Fibroblast of pulmonary artery (primary cell): ENCODE data around the gene OTULIN.

Source experiments
- DNase-seq: peaks from one replicate; pipeline ENCODE4 v3.0.0-alpha.2; 2010; ENCODE audit warnings: low read depth
- H3K4me3 ChIP-seq: replicated peaks from 2 replicates; pipeline ENCODE4 v1.5.1; 2011; ENCODE audit warnings: low read depth, mild to moderate bottlenecking, control low read depth, low read length, moderate library complexity
- CTCF ChIP-seq: IDR thresholded peaks from 2 replicates; pipeline ENCODE4 v1.5.1; 2011; ENCODE audit warnings: mild to moderate bottlenecking, control low read depth, low read length, inconsistent platforms; ENCODE audit errors: missing control alignments

OTULIN gene

GRCh38 chr5:14693070-14693469 lies 28.6 kb downstream of the OTULIN start:
- H3K4me3 ChIP-seq: no peak overlapping the region
- DNase-seq: no peak
- TF ChIP-seq CTCF: no peak

- no peak overlapping the region for H3K4me3 ChIP-seq
- TF ChIP-seq CTCF: no peak
- DNase-seq: no peak
Measured at GRCh38 chr5:14695152-14695551, 30.6 kb downstream of the OTULIN start.

GRCh38 chr5:14696057-14696456 lies 31.5 kb downstream of the OTULIN start:
- no peak for TF ChIP-seq CTCF
- no peak overlapping the region for H3K4me3 ChIP-seq
- DNase-seq: no peak

- no peak for TF ChIP-seq CTCF
- H3K4me3 ChIP-seq: no peak overlapping the region
- no peak for DNase-seq
Measured at GRCh38 chr5:14696851-14697250, 32.3 kb downstream of the OTULIN start.

GRCh38 chr5:14698495-14698894 lies 34.0 kb downstream of the OTULIN start:
- no peak for TF ChIP-seq CTCF
- H3K4me3 ChIP-seq: no peak overlapping the region
- DNase-seq: no peak

- H3K4me3 ChIP-seq: no peak overlapping the region
- no peak for TF ChIP-seq CTCF
- no peak for DNase-seq
Measured at GRCh38 chr5:14699159-14699558, 34.6 kb downstream of the OTULIN start.

GRCh38 chr5:14699807-14700400 lies 35.4 kb downstream of the OTULIN start:
- TF ChIP-seq CTCF: no peak
- DNase-seq: no peak
- no peak overlapping the region for H3K4me3 ChIP-seq
